Measurements from ENCODE around the gene CHCHD4.

DNA sequence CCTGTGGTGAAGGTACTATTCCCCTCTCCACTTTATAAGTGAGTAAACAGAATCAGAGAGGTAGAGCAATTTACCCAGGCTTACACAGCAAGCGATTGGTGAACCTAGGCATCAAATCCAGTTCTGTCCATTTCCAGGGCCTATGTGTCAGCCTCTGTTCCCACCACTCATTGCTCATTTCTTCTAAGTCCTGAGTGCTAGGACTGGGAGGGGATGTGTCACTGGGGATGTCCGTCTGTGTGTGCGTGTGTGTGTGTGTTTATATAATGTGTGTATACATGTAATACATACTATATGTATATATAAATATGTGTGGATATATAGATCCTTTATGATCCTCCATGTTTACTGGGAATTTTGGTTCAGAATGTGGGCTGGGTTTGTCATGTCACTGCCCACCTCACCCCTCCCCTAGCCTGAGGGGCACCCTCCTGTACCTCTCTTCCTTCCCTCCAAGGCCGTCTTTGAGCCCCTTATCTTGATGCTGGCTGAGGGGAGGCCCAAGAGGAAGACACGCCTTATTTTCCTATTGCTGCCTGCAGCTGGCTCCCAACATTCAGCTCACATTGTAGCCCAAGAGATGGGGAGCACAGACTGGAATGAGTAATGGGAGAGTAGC lies 2.3 kb upstream of the CHCHD4 start:
- TF ChIP-seq CTCF (IDR thresholded peaks at IDR 0.05 in 2 of 3, conservative IDR thresholded peaks at IDR 0.05 in 1 of 3; ENCODE audit: control insufficient read depth in 2 of 3, extremely low read depth in 1 of 3, insufficient read depth in 1 of 3, low read depth in 3 of 3, low read length in 3 of 3) = no peak
- TF ChIP-seq CEBPB (IDR thresholded peaks at IDR 0.05; ENCODE audit: borderline replicate concordance in 1 of 2, low read depth in 2 of 2, low read length in 2 of 2) = no peak
- no peak for TF ChIP-seq POLR2A (IDR thresholded peaks at IDR 0.05; ENCODE audit: low read depth, low read length)

Measured in GM12878 (cell line).